SKM-1 treated with dmso at 0.1 percent for 144 hours (cell line): Measurements from ENCODE around the gene GNA12.

ENCODE experiments used
- DNase-seq: peaks from one replicate; lab custom pipeline; 2025; ENCODE audit not compliant: unreplicated experiment; lab: John Stamatoyannopoulos, UW

Gene GNA12

GRCh38 chr7:2838873-2839578 lies 5.1 kb downstream of the GNA12 start:
- DNase-seq = no peak

- no peak for DNase-seq
These were observed 5.7 kb downstream of the GNA12 start for GRCh38 chr7:2838451-2838850.

GRCh38 chr7:2837496-2837895 lies 6.6 kb downstream of the GNA12 start:
- DNase-seq = no peak

GRCh38 chr7:2834748-2835441 lies 9.2 kb downstream of the GNA12 start:
- no peak for DNase-seq

GRCh38 chr7:2833083-2833910 lies 10.8 kb downstream of the GNA12 start:
- no peak for DNase-seq

GRCh38 chr7:2832461-2832860 lies 11.6 kb downstream of the GNA12 start:
- DNase-seq = no peak

GRCh38 chr7:2830609-2831376 lies 13.3 kb downstream of the GNA12 start:
- no peak for DNase-seq

GRCh38 chr7:2829040-2829439 lies 15.1 kb downstream of the GNA12 start:
- DNase-seq = no peak

- DNase-seq = no peak
These were observed 17.3 kb downstream of the GNA12 start for GRCh38 chr7:2826771-2827170.

GRCh38 chr7:2825559-2826227 lies 18.4 kb downstream of the GNA12 start:
- no peak for DNase-seq

GRCh38 chr7:2824678-2825461 lies 19.2 kb downstream of the GNA12 start:
- no peak for DNase-seq

- DNase-seq = no peak
These were observed 20.0 kb downstream of the GNA12 start for GRCh38 chr7:2824026-2824677.

- DNase-seq = no peak
These were observed 21.0 kb downstream of the GNA12 start for GRCh38 chr7:2823130-2823529.

GRCh38 chr7:2821842-2822507 lies 22.1 kb downstream of the GNA12 start:
- no peak for DNase-seq

- DNase-seq = no peak
These were observed 22.8 kb downstream of the GNA12 start for GRCh38 chr7:2821161-2821841.

GRCh38 chr7:2820508-2820934 lies 23.6 kb downstream of the GNA12 start:
- no peak for DNase-seq

- no peak for DNase-seq
These were observed 24.1 kb downstream of the GNA12 start for GRCh38 chr7:2819954-2820397.
